HL-60 (cell line): ENCODE data around the gene TENT4B.
A peak's percentile ranks its signal among the peaks of the same experiment; 100 is the strongest.

Experiments
- DNase-seq, 2 experiments: peaks; one replicate each; pipeline ENCODE4 v3.0.0-alpha.2; 2010 to 2020; ENCODE audit warnings: low read depth in 1 of 2, low spot score in 1 of 2
- H3K27ac ChIP-seq: fragments of 250-450 bp; sonication (Bioruptor Pico); replicated peaks from 2 replicates; pipeline ENCODE4 v1.5.1; 2020; ENCODE audit warnings: mild to moderate bottlenecking, moderate library complexity
- H3K27me3 ChIP-seq: fragments of 250-450 bp; sonication (Bioruptor Pico); 2 replicates; pipeline ENCODE4 v1.5.1; 2021; ENCODE audit warnings: mild to moderate bottlenecking, moderate library complexity; ENCODE audit not compliant: insufficient read depth, poor library complexity, severe bottlenecking
- H3K4me3 ChIP-seq: replicated peaks from 2 replicates; pipeline ENCODE4 v1.5.1; 2011; ENCODE audit warnings: mild to moderate bottlenecking, control low read depth, low read length; ENCODE audit not compliant: insufficient read depth
- GABPA ChIP-seq: IDR thresholded peaks from 2 replicates; pipeline ENCODE4 v1.6.1; 2012; ENCODE audit warnings: low read depth
- POLR2AphosphoS5 ChIP-seq: IDR thresholded peaks from 2 replicates; pipeline ENCODE4 v1.6.1; 2012; ENCODE audit warnings: low read depth
- REST ChIP-seq: IDR thresholded peaks from 2 replicates; pipeline ENCODE4 v1.6.1; 2012; ENCODE audit warnings: low read depth; ENCODE audit not compliant: insufficient replicate concordance
- SPI1 ChIP-seq: IDR thresholded peaks from 2 replicates; pipeline ENCODE4 v1.6.1; 2012; ENCODE audit warnings: low read depth, mild to moderate bottlenecking, borderline replicate concordance
- TF ChIP-seq, protein P1 (sequence below): IDR thresholded peaks from one replicate; pipeline ENCODE4 v1.5.1; 2011; ENCODE audit warnings: low read length, control low read depth, inconsistent platforms; ENCODE audit not compliant: insufficient read depth

Gene TENT4B

GRCh38 chr16:50268352-50268751 lies 115.2 kb downstream of the TENT4B start:
- TF ChIP-seq POLR2AphosphoS5 (no peak), SPI1 (no peak)
- no peaks in the 10 kb centered on the region for H3K27me3 ChIP-seq
- no peak overlapping the region for H3K27ac ChIP-seq
- DNase-seq = no peak
- H3K4me3 ChIP-seq = no peak overlapping the region

- H3K27ac ChIP-seq = no peak overlapping the region
- no peak for DNase-seq
- no peaks in the 10 kb centered on the region for H3K27me3 ChIP-seq
- TF ChIP-seq, protein P1, sequence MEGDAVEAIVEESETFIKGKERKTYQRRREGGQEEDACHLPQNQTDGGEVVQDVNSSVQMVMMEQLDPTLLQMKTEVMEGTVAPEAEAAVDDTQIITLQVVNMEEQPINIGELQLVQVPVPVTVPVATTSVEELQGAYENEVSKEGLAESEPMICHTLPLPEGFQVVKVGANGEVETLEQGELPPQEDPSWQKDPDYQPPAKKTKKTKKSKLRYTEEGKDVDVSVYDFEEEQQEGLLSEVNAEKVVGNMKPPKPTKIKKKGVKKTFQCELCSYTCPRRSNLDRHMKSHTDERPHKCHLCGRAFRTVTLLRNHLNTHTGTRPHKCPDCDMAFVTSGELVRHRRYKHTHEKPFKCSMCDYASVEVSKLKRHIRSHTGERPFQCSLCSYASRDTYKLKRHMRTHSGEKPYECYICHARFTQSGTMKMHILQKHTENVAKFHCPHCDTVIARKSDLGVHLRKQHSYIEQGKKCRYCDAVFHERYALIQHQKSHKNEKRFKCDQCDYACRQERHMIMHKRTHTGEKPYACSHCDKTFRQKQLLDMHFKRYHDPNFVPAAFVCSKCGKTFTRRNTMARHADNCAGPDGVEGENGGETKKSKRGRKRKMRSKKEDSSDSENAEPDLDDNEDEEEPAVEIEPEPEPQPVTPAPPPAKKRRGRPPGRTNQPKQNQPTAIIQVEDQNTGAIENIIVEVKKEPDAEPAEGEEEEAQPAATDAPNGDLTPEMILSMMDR = no peak
- no peak overlapping the region for H3K4me3 ChIP-seq
These were observed 116.1 kb downstream of the TENT4B start for GRCh38 chr16:50269061-50269705.

DNA sequence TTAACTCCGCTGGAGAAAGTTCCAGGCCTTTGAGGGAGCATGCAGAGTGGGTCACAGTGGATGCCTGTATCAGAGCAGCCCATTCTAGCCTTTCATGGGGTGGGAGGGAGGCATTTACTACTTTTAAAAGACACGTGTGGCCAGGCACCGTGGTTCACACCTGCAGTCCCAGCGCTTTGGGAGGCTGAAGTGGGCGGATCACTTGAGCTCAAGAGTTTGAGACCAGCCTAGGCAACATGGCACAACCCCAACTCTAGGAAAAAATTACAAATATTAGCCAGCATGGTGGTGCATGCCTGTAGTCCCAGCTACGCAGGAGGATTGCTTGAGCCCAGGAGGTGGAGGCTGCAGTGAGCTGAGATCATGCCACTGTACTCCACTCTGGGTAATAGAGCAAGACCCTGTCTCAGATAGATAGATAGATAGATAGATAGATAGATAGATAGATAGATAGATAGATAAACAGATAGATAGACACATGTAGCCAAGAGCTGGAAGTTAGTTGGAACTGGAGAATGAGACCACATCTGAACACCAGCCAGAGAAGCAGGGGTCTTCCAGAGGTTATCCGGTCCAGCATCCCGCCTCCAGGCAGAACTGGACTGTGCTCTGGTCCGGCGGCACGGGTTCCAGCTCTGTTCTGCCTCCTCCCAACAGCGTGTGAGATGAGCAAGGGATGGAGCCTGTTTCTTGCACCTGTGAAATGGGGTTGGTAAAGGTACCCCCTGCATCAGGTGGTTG lies 116.8 kb downstream of the TENT4B start:
- TF ChIP-seq, protein P1 = no peak
- no peak overlapping the region for H3K4me3 ChIP-seq
- DNase-seq = no peak
- H3K27ac ChIP-seq = no peak overlapping the region
- no peaks in the 10 kb centered on the region for H3K27me3 ChIP-seq

DNA sequence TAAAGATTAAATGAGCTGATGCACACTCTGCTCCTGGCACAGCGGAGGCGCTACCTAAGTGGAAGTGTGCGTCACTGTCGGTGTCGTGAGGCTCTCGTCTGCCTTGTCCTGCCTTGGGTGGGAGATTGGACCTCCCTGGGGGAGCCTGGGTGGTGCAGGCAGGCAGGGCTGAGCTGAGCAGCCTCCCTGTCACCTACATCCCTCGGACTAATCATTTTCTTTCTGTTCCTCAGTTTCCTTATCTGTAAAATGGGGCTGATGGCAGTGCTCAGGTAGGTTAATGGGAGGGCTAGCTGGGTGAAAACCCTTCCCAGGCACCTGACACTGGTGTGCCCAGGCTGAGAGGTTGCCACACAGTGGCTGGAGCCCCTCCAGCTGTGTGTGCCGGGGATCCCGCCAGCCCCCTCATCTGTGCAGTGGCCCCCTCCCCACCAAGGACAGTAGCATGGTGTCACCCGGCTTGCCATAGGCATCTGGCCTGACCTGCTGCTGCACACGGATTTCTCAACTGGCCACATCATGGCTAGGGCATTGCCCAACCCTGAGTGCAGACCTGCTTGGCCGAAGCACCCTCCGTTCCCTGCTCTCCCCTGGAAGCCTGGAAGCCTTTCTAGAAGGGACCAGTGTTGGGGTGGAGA lies 117.5 kb downstream of the TENT4B start:
- Histone ChIP-seq H3K27me3 (no peaks in the 10 kb centered on the region), H3K4me3 (no peak overlapping the region), H3K27ac (peak overlapping the region; percentile 12; the same call in 1 of the 2 replicates)
- DNase-seq = peak in 1 of 2 experiments; percentile 57
- no peak for TF ChIP-seq POLR2AphosphoS5
- TF ChIP-seq, protein P1 = no peak
- TF ChIP-seq SPI1 = no peak
- no peak for TF ChIP-seq REST
- TF ChIP-seq GABPA = no peak
